ENCODE data around the gene RPAIN. TPM values are rescaled to one million over a fixed set of nuclear protein-coding genes. Genes with fewer than 3 reads are reported as not detected.

Gene RPAIN
- total and polyA plus RNA-seq, 7 experiments from 2014 or later, result 30.4 to 81.1 (median 55.7) TPM

GRCh38 chr17:5466295-5466694, 46.3 kb downstream of the RPAIN start:
- Mint-ChIP-seq H3K36me3 (peaks cover 0 to 8% (median 4%) of the 10 kb centered on the region in 5 donors), H3K9me3 (no peaks in the 10 kb centered on the region), H3K27me3 (no peaks in the 10 kb centered on the region), H3K4me1 (peaks cover 33 to 50% (median 43%) of the 10 kb centered on the region in 7 donors), H3K4me3 (peak overlapping the region in 5 of 10 donors; percentile 7 to 95 (median 59)), H3K27ac (peak overlapping the region in 1 of 9 donors; percentile 17)
- CTCF ChIA-PET, result interaction anchor here (0.6 kb wide), 1 partner anchor 130 kb away, joined by 4 read pairs; no protein-coding TSS in a partner anchor
- intact Hi-C loops (cut with micrococcal nuclease), result loop anchor here in 1 of 2 donors (2.0 kb wide), 1 partner anchor 275 kb away; the partner anchor contains the start of gene ZNF594
- Histone ChIP-seq H3K36me3 (ENCODE audit: control insufficient read depth in 2 of 3, insufficient read depth in 3 of 3, low read length in 3 of 3) (peaks cover 0 to 13% (median 0%) of the 10 kb centered on the region in 3 experiments), H3K4me3 (ENCODE audit: low read length) (no peak overlapping the region), H3K4me1 (ENCODE audit: control insufficient read depth in 2 of 2, insufficient read depth in 2 of 2, low read length in 2 of 2) (peaks cover 11 to 12% of the 10 kb centered on the region in 2 donors), H3K9me3 (ENCODE audit: control insufficient read depth in 2 of 3, low read length in 3 of 3) (no peaks in the 10 kb centered on the region), H3K27ac (ENCODE audit: low read depth, low read length) (no peak overlapping the region), H3K27me3 (ENCODE audit: control insufficient read depth in 2 of 2, insufficient read depth in 2 of 2, low read length in 2 of 2) (no peaks in the 10 kb centered on the region)
- ATAC-seq (no peak), DNase-seq (no peak)
- POLR2A ChIA-PET, result interaction anchor here (0.6 to 0.8 kb wide), 2 partner anchors 16 to 19 kb away, joined by 3 read pairs; no protein-coding TSS in a partner anchor

- peaks cover 0 to 8% (median under 1%) of the 10 kb centered on the region in 5 donors for H3K36me3 Mint-ChIP-seq
- ChIA-PET CTCF (interaction anchor here (0.5 kb wide), 1 partner anchor 226 kb away, joined by 3 read pairs; no protein-coding TSS in a partner anchor), POLR2A (interaction anchor here (0.6 to 5.0 kb wide), 3 partner anchors 20 to 61 kb away, joined by 3 to 61 read pairs (median 3); partner anchors contain the start of genes C1QBP, DERL2 and MIS12)
- no peaks in the 10 kb centered on the region for H3K9me3 ChIP-seq (ENCODE audit: control insufficient read depth in 2 of 3, low read length in 3 of 3)
- no peaks in the 10 kb centered on the region for H3K27me3 Mint-ChIP-seq
- DNase-seq (no peak), ATAC-seq (no peak)
- peak overlapping the region in 7 of 9 donors; percentile 13 to 85 (median 43) for H3K27ac Mint-ChIP-seq
- no peaks in the 10 kb centered on the region for H3K9me3 Mint-ChIP-seq
- H3K27ac ChIP-seq (ENCODE audit: low read depth, low read length), result peak overlapping the region; percentile 68
- peak overlapping the region; percentile 83 to 95 (median 88) for H3K4me3 Mint-ChIP-seq
- intact Hi-C loops (cut with micrococcal nuclease), result loop anchor here in 1 of 2 donors (2.0 kb wide), 1 partner anchor 277 kb away; the partner anchor contains the start of gene ZNF594
- peaks cover 33 to 50% (median 43%) of the 10 kb centered on the region in 7 donors for H3K4me1 Mint-ChIP-seq
- H3K27me3 ChIP-seq (ENCODE audit: control insufficient read depth in 2 of 2, insufficient read depth in 2 of 2, low read length in 2 of 2), result no peaks in the 10 kb centered on the region
- H3K36me3 ChIP-seq (ENCODE audit: control insufficient read depth in 2 of 3, insufficient read depth in 3 of 3, low read length in 3 of 3), result peaks cover 0 to 6% (median 0%) of the 10 kb centered on the region in 3 experiments
- peaks cover 11 to 12% of the 10 kb centered on the region in 2 donors for H3K4me1 ChIP-seq (ENCODE audit: control insufficient read depth in 2 of 2, insufficient read depth in 2 of 2, low read length in 2 of 2)
- peak overlapping the region; percentile 72 for H3K4me3 ChIP-seq (ENCODE audit: low read length)
These were observed 47.4 kb downstream of the RPAIN start for GRCh38 chr17:5467416-5467815.

DNA sequence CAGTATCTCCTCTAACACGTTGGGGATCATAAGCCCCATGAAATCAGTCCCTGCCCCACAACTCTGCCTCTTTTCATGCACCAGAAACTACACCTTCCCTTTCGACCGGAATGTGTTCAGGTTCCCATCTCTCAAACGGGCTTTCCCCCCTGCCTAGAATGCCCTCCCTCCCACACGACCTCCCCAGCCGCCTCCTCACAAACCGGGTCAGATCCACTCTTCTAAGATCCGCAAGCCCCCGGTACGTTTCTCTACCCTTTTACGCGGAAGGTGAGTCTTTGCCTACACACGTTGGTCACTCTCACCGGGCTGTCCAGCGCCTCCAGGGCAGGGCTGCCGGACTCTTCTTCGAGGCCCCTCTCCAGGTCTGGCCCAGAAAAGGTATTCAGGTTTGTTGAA, 48.1 kb downstream of the RPAIN start:
- Histone ChIP-seq H3K27ac (ENCODE audit: low read depth, low read length) (peak overlapping the region; percentile 68), H3K27me3 (ENCODE audit: control insufficient read depth in 2 of 2, insufficient read depth in 2 of 2, low read length in 2 of 2) (no peaks in the 10 kb centered on the region)
- DNase-seq, result peak in 5 of 9 donors; percentile 11 to 44 (median 22)

GRCh38 chr17:5472511-5472910, 52.5 kb downstream of the RPAIN start:
- Histone ChIP-seq H3K4me3 (ENCODE audit: low read length) (no peak overlapping the region), H3K27me3 (ENCODE audit: control insufficient read depth in 2 of 2, insufficient read depth in 2 of 2, low read length in 2 of 2) (no peaks in the 10 kb centered on the region), H3K36me3 (ENCODE audit: control insufficient read depth in 2 of 3, insufficient read depth in 3 of 3, low read length in 3 of 3) (peaks cover 5 to 45% (median 19%) of the 10 kb centered on the region in 3 experiments), H3K9me3 (ENCODE audit: control insufficient read depth in 2 of 3, low read length in 3 of 3) (no peaks in the 10 kb centered on the region), H3K4me1 (ENCODE audit: control insufficient read depth in 2 of 2, insufficient read depth in 2 of 2, low read length in 2 of 2) (peaks cover 3 to 4% of the 10 kb centered on the region in 2 donors), H3K27ac (ENCODE audit: low read depth, low read length) (no peak overlapping the region)
- peaks cover 7 to 27% (median 24%) of the 10 kb centered on the region in 7 donors for H3K4me1 Mint-ChIP-seq
- DNase-seq, result no peak
- peak overlapping the region in 1 of 9 donors; percentile 56 for H3K27ac Mint-ChIP-seq
- no peaks in the 10 kb centered on the region for H3K27me3 Mint-ChIP-seq
- no peak overlapping the region for H3K4me3 Mint-ChIP-seq
- H3K36me3 Mint-ChIP-seq, result peaks cover 0 to 27% (median 19%) of the 10 kb centered on the region in 5 donors
- ChIA-PET CTCF (no interaction called here), POLR2A (no interaction called here)
- intact Hi-C loops (cut with micrococcal nuclease), result no loop called here
- ATAC-seq, result no peak
- H3K9me3 Mint-ChIP-seq, result peaks cover 0 to 1% (median 0%) of the 10 kb centered on the region in 11 donors

More for the DNA sequence above, 48.1 kb downstream of the RPAIN start:
- ChIA-PET POLR2A (interaction anchor here (0.6 to 5.0 kb wide), 5 partner anchors 19 to 1775 kb away, joined by 3 to 61 read pairs (median 3); partner anchors contain the start of genes C1QBP, DERL2 and MIS12), CTCF (interaction anchor here (1.0 kb wide), 1 partner anchor 29 kb away, joined by 3 read pairs; no protein-coding TSS in a partner anchor)
- intact Hi-C loops (cut with micrococcal nuclease), result loop anchor here in 1 of 2 donors (1.0 kb wide), 1 partner anchor 29 kb away; the partner anchor contains the start of gene C1QBP
- Mint-ChIP-seq H3K27ac (peak overlapping the region; percentile 12 to 85 (median 43)), H3K4me1 (peaks cover 33 to 49% (median 43%) of the 10 kb centered on the region in 7 donors), H3K9me3 (no peaks in the 10 kb centered on the region), H3K27me3 (no peaks in the 10 kb centered on the region), H3K36me3 (peaks cover 0 to 9% (median 0%) of the 10 kb centered on the region in 5 donors), H3K4me3 (peak overlapping the region; percentile 83 to 95 (median 88))
- peak; percentile 34 for ATAC-seq
- H3K36me3 ChIP-seq (ENCODE audit: control insufficient read depth in 2 of 3, insufficient read depth in 3 of 3, low read length in 3 of 3), result peaks cover 0 to 10% (median 0%) of the 10 kb centered on the region in 3 experiments
- no peaks in the 10 kb centered on the region for H3K9me3 ChIP-seq (ENCODE audit: control insufficient read depth in 2 of 3, low read length in 3 of 3)
- H3K4me1 ChIP-seq (ENCODE audit: control insufficient read depth in 2 of 2, insufficient read depth in 2 of 2, low read length in 2 of 2), result peaks cover 11 to 12% of the 10 kb centered on the region in 2 donors
- peak overlapping the region; percentile 72 for H3K4me3 ChIP-seq (ENCODE audit: low read length)

DNA sequence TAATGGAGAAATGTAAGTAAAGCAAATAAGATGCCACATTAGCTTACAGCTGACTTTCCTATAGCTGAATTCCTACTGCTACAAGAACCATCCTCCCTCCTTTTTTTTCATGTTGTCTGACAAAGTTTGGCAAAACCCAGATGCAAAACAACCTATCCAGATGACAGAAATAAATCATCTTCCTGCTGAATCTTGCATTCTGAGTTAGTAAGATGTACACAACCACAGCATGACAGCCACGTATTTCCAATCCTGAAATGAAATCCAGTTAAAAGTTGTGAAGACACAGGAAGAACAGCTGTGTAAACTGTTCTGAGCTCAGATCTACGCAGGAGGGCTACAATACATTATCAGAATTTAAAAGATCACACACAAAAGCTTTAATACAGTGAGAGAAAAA, 53.9 kb downstream of the RPAIN start:
- no peak overlapping the region for H3K4me3 ChIP-seq (ENCODE audit: low read length)
- ATAC-seq, result no peak
- H3K27ac ChIP-seq (ENCODE audit: low read depth, low read length), result no peak overlapping the region
- ChIA-PET POLR2A (no interaction called here), CTCF (interaction anchor here (2.1 kb wide), 1 partner anchor 12 kb away, joined by 5 read pairs; the partner anchor contains the start of genes DERL2 and MIS12)
- DNase-seq, result no peak
- Mint-ChIP-seq H3K27me3 (no peaks in the 10 kb centered on the region), H3K27ac (no peak overlapping the region), H3K36me3 (peaks cover 0 to 35% (median 24%) of the 10 kb centered on the region in 5 donors), H3K4me1 (peaks cover 6 to 30% (median 19%) of the 10 kb centered on the region in 7 donors), H3K4me3 (no peak overlapping the region), H3K9me3 (peaks cover 0 to 1% (median 0%) of the 10 kb centered on the region in 11 donors)
- H3K36me3 ChIP-seq (ENCODE audit: control insufficient read depth in 2 of 3, insufficient read depth in 3 of 3, low read length in 3 of 3), result peaks cover 7 to 53% (median 26%) of the 10 kb centered on the region in 3 experiments
- no peaks in the 10 kb centered on the region for H3K4me1 ChIP-seq (ENCODE audit: control insufficient read depth in 2 of 2, insufficient read depth in 2 of 2, low read length in 2 of 2)
- no peaks in the 10 kb centered on the region for H3K27me3 ChIP-seq (ENCODE audit: control insufficient read depth in 2 of 2, insufficient read depth in 2 of 2, low read length in 2 of 2)
- H3K9me3 ChIP-seq (ENCODE audit: control insufficient read depth in 2 of 3, low read length in 3 of 3), result no peaks in the 10 kb centered on the region
- intact Hi-C loops (cut with micrococcal nuclease), result no loop called here

DNA sequence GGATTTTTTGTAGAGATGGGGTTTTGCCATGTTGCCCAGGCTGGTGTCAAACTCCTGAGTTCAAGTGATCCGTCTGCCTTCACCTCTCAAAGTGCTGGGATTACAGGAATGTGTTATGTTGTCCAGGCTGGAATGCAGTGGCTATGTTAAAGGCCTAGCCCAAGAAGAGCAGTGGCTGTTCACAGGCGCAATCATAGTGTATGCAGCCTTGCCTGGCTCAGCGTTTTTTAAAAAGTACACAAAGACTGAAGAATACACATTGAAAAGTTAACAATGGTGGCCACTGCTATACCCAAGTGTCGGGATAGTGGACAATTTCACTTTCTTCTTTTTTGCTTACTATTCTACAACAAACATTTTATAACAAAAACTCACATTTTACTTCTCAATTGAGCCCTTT, 59.0 kb downstream of the RPAIN start:
- Histone ChIP-seq H3K27ac (ENCODE audit: low read depth, low read length) (no peak overlapping the region), H3K4me3 (ENCODE audit: low read length) (no peak overlapping the region), H3K27me3 (ENCODE audit: control insufficient read depth in 2 of 2, insufficient read depth in 2 of 2, low read length in 2 of 2) (no peaks in the 10 kb centered on the region), H3K36me3 (ENCODE audit: control insufficient read depth in 2 of 3, insufficient read depth in 3 of 3, low read length in 3 of 3) (peaks cover 27 to 79% (median 47%) of the 10 kb centered on the region in 3 experiments), H3K9me3 (ENCODE audit: control insufficient read depth in 2 of 3, low read length in 3 of 3) (no peaks in the 10 kb centered on the region), H3K4me1 (ENCODE audit: control insufficient read depth in 2 of 2, insufficient read depth in 2 of 2, low read length in 2 of 2) (no peaks in the 10 kb centered on the region)
- peak overlapping the region in 1 of 10 donors; percentile 29 for H3K4me3 Mint-ChIP-seq
- H3K27me3 Mint-ChIP-seq, result no peaks in the 10 kb centered on the region
- CTCF ChIA-PET, result no interaction called here
- peaks cover 6 to 51% (median 42%) of the 10 kb centered on the region in 7 donors for H3K4me1 Mint-ChIP-seq
- ATAC-seq, result no peak
- DNase-seq, result no peak
- no peak overlapping the region for H3K27ac Mint-ChIP-seq
- POLR2A ChIA-PET, result no interaction called here
- H3K9me3 Mint-ChIP-seq, result peaks cover 0 to under 1% (median 0%) of the 10 kb centered on the region in 11 donors
- peaks cover 0 to 62% (median 32%) of the 10 kb centered on the region in 5 donors for H3K36me3 Mint-ChIP-seq
- intact Hi-C loops (cut with micrococcal nuclease), result no loop called here

Data from naive thymus-derived CD4-positive, alpha-beta T cell (primary cell).